B cell (primary cell): ENCODE measurements around the gene ANAPC4. TPM values are rescaled to one million over a fixed set of nuclear protein-coding genes. Genes with fewer than 3 reads are reported as not detected.

ENCODE experiments used
- ATAC-seq: fragments of 200-7000 bp; cut with Tn5 transposase; one replicate; pipeline ENCODE4 v1.10.0; 2021; ENCODE audit warnings: low read depth, mild to moderate bottlenecking, moderate number of reproducible peaks, moderate library complexity
- CTCF ChIA-PET: fragments of 350-600 bp; sonication (Branson Sonifier 250); formaldehyde crosslinking; loops from one replicate; lab custom pipeline; 2021; ENCODE audit warnings: antibody characterized with exemption, inconsistent platforms; lab: Charles Lee
- POLR2A ChIA-PET: fragments of 350-600 bp; sonication (Branson Sonifier 250); formaldehyde crosslinking; loops from one replicate; lab custom pipeline; 2021; ENCODE audit warnings: antibody characterized with exemption; lab: Charles Lee
- DNase-seq: peaks from one replicate; pipeline ENCODE4 v3.0.0; 2013
- H2AFZ ChIP-seq: 2 replicates; pipeline ENCODE4 v1.6.1; 2012; ENCODE audit warnings: mild to moderate bottlenecking, low read depth, low read length; ENCODE audit not compliant: insufficient read depth, poor library complexity, severe bottlenecking
- H3K27ac ChIP-seq, 2 donors: 1 replicate in 1 of 2; 2 replicates in 1 of 2; pipeline ENCODE4 v1.5.1; 2012 to 2013; ENCODE audit warnings: low read length in 2 of 2, mild to moderate bottlenecking in 2 of 2, moderate library complexity in 1 of 2
- H3K27me3 ChIP-seq, 4 experiments: fragments of 200-600 bp in 1 of 4; sonication (generic) in 1 of 4; replicated peaks in 1 of 4; 1 replicate in 2 of 4; 2 replicates in 2 of 4; pipeline versions ENCODE4 v1.6.1 to v1.7.0; 2013 to 2016; ENCODE audit warnings: low read length in 3 of 4, mild to moderate bottlenecking in 2 of 4, mixed read lengths in 1 of 4, moderate library complexity in 1 of 4; ENCODE audit not compliant: insufficient read depth in 4 of 4, control insufficient read depth in 3 of 4; ENCODE audit errors: control extremely low read depth in 1 of 4
- H3K36me3 ChIP-seq, 2 experiments: replicated peaks in 1 of 2; 1 replicate in 1 of 2; 2 replicates in 1 of 2; pipeline versions ENCODE4 v1.6.1 to v1.7.1; 2013; ENCODE audit warnings: low read length in 1 of 2; ENCODE audit not compliant: insufficient read depth in 2 of 2, control insufficient read depth in 1 of 2; ENCODE audit errors: control extremely low read depth in 1 of 2, extremely low read depth in 1 of 2
- H3K4me1 ChIP-seq, 2 donors: fragments of 200-600 bp in 1 of 2; sonication (generic) in 1 of 2; 1 replicate in 1 of 2; 2 replicates in 1 of 2; pipeline versions ENCODE4 v1.5.1 to v1.6.1; 2013 to 2017; ENCODE audit warnings: low read length in 2 of 2; ENCODE audit not compliant: control insufficient read depth in 2 of 2, insufficient read depth in 2 of 2
- H3K4me2 ChIP-seq: replicated peaks from 2 replicates; pipeline ENCODE3; 2012; ENCODE audit warnings: mild to moderate bottlenecking, low read depth, low read length; ENCODE audit not compliant: poor library complexity, severe bottlenecking
- H3K4me3 ChIP-seq, 5 experiments: fragments of 200-600 bp in 1 of 5; sonication (generic) in 1 of 5; 1 replicate in 3 of 5; 2 replicates in 2 of 5; pipeline versions ENCODE4 v1.5.1 to v1.7.0; 2011 to 2016; ENCODE audit warnings: low read length in 4 of 5, mild to moderate bottlenecking in 4 of 5, low read depth in 2 of 5, control low read depth in 1 of 5, moderate library complexity in 1 of 5; ENCODE audit not compliant: insufficient read depth in 1 of 5; ENCODE audit errors: control extremely low read depth in 1 of 5, extremely low read depth in 1 of 5
- H3K79me2 ChIP-seq: fragments of 200-600 bp; sonication (generic); one replicate; pipeline ENCODE4 v1.6.0; 2016; ENCODE audit warnings: low read length; ENCODE audit not compliant: control insufficient read depth, insufficient read depth
- H3K9ac ChIP-seq: fragments of 200-600 bp; sonication (generic); 2 replicates; pipeline ENCODE4 v1.6.1; 2017; ENCODE audit warnings: mild to moderate bottlenecking, low read length, moderate library complexity
- H3K9me3 ChIP-seq, 3 donors: one replicate each; pipeline versions ENCODE4 v1.6.1 to v1.7.1; 2013; ENCODE audit warnings: low read length in 2 of 3; ENCODE audit not compliant: control insufficient read depth in 2 of 3, insufficient read depth in 1 of 3; ENCODE audit errors: control extremely low read depth in 1 of 3
- H4K20me1 ChIP-seq: 2 replicates; pipeline ENCODE4 v1.6.0; 2012; ENCODE audit warnings: mild to moderate bottlenecking, low read length; ENCODE audit not compliant: insufficient read depth, control insufficient read depth, poor library complexity, severe bottlenecking
- H3K27ac Mint-ChIP-seq: one replicate; pipeline ENCODE4 v1.8.0; 2021; ENCODE audit warnings: mixed read lengths
- H3K27me3 Mint-ChIP-seq: one replicate; pipeline ENCODE4 v1.8.0; 2021; ENCODE audit warnings: mixed read lengths
- H3K4me1 Mint-ChIP-seq: one replicate; pipeline ENCODE4 v1.8.0; 2021; ENCODE audit warnings: mixed read lengths
- H3K4me3 Mint-ChIP-seq: one replicate; pipeline ENCODE4 v1.8.0; 2021; ENCODE audit warnings: mixed read lengths
- H3K9me3 Mint-ChIP-seq: one replicate; pipeline ENCODE4 v1.8.0; 2022; ENCODE audit warnings: mixed read lengths; ENCODE audit not compliant: insufficient read depth
- EZH2 ChIP-seq: IDR thresholded peaks from 2 replicates; pipeline ENCODE4 v1.6.1; 2012; ENCODE audit warnings: borderline replicate concordance, low read depth, mild to moderate bottlenecking, moderate library complexity, low read length; ENCODE audit not compliant: insufficient read depth, poor library complexity, severe bottlenecking
- WGBS: methylation state at CpG from one replicate; pipeline ENCODE4 v1.1.5; 2013; ENCODE audit warnings: missing lambda C conversion rate; ENCODE audit not compliant: insufficient coverage; 5-methylcytosine and 5-hydroxymethylcytosine counted together
- intact Hi-C: fragments of 100-400 bp; cut with micrococcal nuclease; formaldehyde crosslinking; loops from one replicate; pipeline ENCODE4 v1.10.0; 2022
- polyA plus RNA-seq: library from polyadenylated mRNA; depleted of rRNA; stranded (reverse); fragments of >200 nt; gene quantifications from 2 replicates; pipeline ENCODE4 v1.2.3, GENCODE V29; 2012
- total RNA-seq, 2 donors: library from RNA; stranded (reverse); fragments of 120-200 nt in 1 of 2; gene quantifications; 1 replicate in 1 of 2; 2 replicates in 1 of 2; pipeline versions ENCODE4 v1.2.3 to v1.2.4, GENCODE V29; 2013 to 2022
- TF ChIP-seq, protein P1 (sequence below): fragments of 200-600 bp; IDR thresholded peaks from one replicate; pipeline ENCODE4 v1.8.0; 2022; ENCODE audit warnings: antibody characterized with exemption, mild to moderate bottlenecking

The ANAPC4 gene
- total and polyA plus RNA-seq, 2 donors (not counting 1 experiment from before 2014, with no cell fraction given): 18.4 to 52.6 TPM

DNA sequence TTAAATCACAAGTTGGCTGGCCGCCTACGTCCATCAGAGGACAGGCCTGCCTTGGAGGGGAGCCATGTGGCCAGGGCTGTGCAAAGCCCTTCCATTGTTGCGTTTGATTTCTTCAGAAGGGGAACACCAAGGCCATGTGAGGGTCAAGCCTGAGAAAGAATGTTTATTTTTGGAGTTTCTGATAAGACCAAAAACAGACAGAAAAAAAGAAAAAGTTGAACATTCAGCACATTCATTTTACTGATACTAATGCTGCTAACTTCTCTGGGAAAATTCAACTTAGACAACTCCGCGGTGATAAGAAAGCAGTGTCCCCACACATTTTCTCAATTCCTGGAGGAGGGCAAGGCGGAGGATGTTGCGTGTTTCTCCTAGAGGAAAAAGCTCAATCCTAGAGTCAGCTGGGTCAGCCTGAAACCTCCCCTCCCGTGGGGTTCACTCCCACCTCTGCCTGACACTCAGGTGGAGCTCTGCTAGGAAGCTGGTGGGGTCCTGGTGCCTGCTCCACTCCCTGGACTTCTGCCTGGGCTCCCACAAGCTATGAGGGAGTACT is 63.5 kb downstream of the ANAPC4 start:
- H3K9me3 ChIP-seq: peaks cover 0 to 3% (median 0%) of the 10 kb centered on the region in 3 donors
- ChIA-PET CTCF (interaction anchor here (0.6 to 1.4 kb wide), 5 partner anchors 24 to 970 kb away, joined by 3 to 4 read pairs (median 4); no protein-coding TSS in a partner anchor), POLR2A (no interaction called here)
- no peaks in the 10 kb centered on the region for H3K36me3 ChIP-seq
- no peak overlapping the region for H3K4me2 ChIP-seq
- no peak overlapping the region for H2AFZ ChIP-seq
- H3K79me2 ChIP-seq: no peaks in the 10 kb centered on the region
- H3K9ac ChIP-seq: no peak overlapping the region
- Mint-ChIP-seq H3K4me3 (no peak overlapping the region), H3K27me3 (no peaks in the 10 kb centered on the region), H3K27ac (no peak overlapping the region), H3K4me1 (no peaks in the 10 kb centered on the region), H3K9me3 (no peaks in the 10 kb centered on the region)
- TF ChIP-seq, protein P1, sequence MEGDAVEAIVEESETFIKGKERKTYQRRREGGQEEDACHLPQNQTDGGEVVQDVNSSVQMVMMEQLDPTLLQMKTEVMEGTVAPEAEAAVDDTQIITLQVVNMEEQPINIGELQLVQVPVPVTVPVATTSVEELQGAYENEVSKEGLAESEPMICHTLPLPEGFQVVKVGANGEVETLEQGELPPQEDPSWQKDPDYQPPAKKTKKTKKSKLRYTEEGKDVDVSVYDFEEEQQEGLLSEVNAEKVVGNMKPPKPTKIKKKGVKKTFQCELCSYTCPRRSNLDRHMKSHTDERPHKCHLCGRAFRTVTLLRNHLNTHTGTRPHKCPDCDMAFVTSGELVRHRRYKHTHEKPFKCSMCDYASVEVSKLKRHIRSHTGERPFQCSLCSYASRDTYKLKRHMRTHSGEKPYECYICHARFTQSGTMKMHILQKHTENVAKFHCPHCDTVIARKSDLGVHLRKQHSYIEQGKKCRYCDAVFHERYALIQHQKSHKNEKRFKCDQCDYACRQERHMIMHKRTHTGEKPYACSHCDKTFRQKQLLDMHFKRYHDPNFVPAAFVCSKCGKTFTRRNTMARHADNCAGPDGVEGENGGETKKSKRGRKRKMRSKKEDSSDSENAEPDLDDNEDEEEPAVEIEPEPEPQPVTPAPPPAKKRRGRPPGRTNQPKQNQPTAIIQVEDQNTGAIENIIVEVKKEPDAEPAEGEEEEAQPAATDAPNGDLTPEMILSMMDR: no peak
- no peak for TF ChIP-seq EZH2
- no peaks in the 10 kb centered on the region for H3K4me1 ChIP-seq
- no peak for ATAC-seq
- H3K27me3 ChIP-seq: peaks cover 0 to 3% (median 1%) of the 10 kb centered on the region in 4 experiments
- H3K27ac ChIP-seq: no peak overlapping the region
- DNase-seq: no peak
- intact Hi-C loops: loop anchor here (2.0 kb wide), 2 partner anchors 328 to 970 kb away; no protein-coding TSS in a partner anchor
- 100% methylated on average over 4 of the region's 8 CpGs for WGBS
- no peaks in the 10 kb centered on the region for H4K20me1 ChIP-seq
- no peak overlapping the region for H3K4me3 ChIP-seq

DNA sequence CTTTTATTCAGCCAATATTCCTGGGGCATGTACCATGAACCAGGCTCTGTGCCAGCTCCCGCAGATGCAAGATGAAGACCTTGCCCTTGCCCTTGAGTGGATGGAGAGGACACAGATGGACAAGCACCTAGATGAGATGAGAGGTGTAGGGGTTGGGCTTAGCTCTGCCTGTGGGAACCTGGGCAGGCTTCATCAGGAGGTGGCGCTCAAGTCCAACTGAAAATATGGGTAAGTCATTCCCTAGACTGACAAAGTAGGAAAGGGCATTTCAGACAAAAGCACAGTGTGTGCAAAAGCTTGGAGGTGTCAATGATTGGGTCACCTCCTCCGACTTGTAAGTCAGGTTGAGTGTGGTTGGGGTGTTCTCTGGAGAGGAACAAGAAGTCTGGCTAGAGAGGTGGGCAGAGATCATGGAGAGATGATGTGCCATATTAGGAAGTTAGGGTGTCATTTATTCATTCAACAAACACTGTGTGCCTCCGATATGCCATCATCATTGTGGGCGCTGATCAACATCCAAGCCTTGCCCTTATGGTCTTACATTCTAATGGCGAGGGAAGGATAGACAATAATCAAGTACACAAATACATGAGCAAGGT is 64.6 kb downstream of the ANAPC4 start:
- Histone ChIP-seq H3K79me2 (no peaks in the 10 kb centered on the region), H3K9ac (no peak overlapping the region), H3K9me3 (peaks cover 0 to 3% (median 0%) of the 10 kb centered on the region in 3 donors), H3K4me2 (no peak overlapping the region), H2AFZ (no peak overlapping the region), H3K4me3 (no peak overlapping the region), H3K27ac (no peak overlapping the region), H3K27me3 (peaks cover 0 to 3% (median 1%) of the 10 kb centered on the region in 4 experiments), H3K36me3 (no peaks in the 10 kb centered on the region), H3K4me1 (no peaks in the 10 kb centered on the region), H4K20me1 (no peaks in the 10 kb centered on the region)
- H3K4me3 Mint-ChIP-seq: no peak overlapping the region
- ChIA-PET CTCF (interaction anchor here (0.6 to 1.4 kb wide), 4 partner anchors 23 to 525 kb away, joined by 3 to 4 read pairs (median 3); no protein-coding TSS in a partner anchor), POLR2A (no interaction called here)
- no peaks in the 10 kb centered on the region for H3K9me3 Mint-ChIP-seq
- no peak overlapping the region for H3K27ac Mint-ChIP-seq
- ATAC-seq (no peak), DNase-seq (no peak)
- TF ChIP-seq EZH2: no peak
- TF ChIP-seq, protein P1: no peak
- 34% methylated on average over 3 of the region's 6 CpGs for WGBS
- no peaks in the 10 kb centered on the region for H3K27me3 Mint-ChIP-seq
- intact Hi-C loops: loop anchor here (2.0 kb wide), 2 partner anchors 327 to 969 kb away; no protein-coding TSS in a partner anchor
- no peaks in the 10 kb centered on the region for H3K4me1 Mint-ChIP-seq
